ENCODE data around the gene NPLOC4.

- TF ChIP-seq REST (tag by site-specific recombination; IDR thresholded peaks at IDR 0.05) (no peak), CTCF (tag by site-specific recombination; IDR thresholded peaks at IDR 0.05) (no peak), ZFP3 (tag by site-specific recombination; IDR thresholded peaks at IDR 0.05; ENCODE audit: low read depth) (no peak), ZNF623 (tag by site-specific recombination; IDR thresholded peaks at IDR 0.05) (no peak), MEIS1 (CRISPR knock-in tag; IDR thresholded peaks at IDR 0.05; ENCODE audit: borderline replicate concordance) (no peak), ZNF311 (tag by site-specific recombination; IDR thresholded peaks at IDR 0.05; ENCODE audit: borderline replicate concordance) (no peak), HOXA7 (CRISPR knock-in tag; IDR thresholded peaks at IDR 0.05; ENCODE audit: borderline replicate concordance) (no peak), TCF7L2 (IDR thresholded peaks at IDR 0.05; ENCODE audit: borderline replicate concordance, low read depth, low read length) (no peak), YY1 (tag by site-specific recombination; IDR thresholded peaks at IDR 0.05) (no peak), ZNF423 (tag by site-specific recombination; IDR thresholded peaks at IDR 0.05) (no peak), OVOL3 (tag by site-specific recombination; IDR thresholded peaks at IDR 0.05) (no peak), ZBTB26 (tag by site-specific recombination; optimal IDR thresholded peaks at IDR 0.05) (no peak)
Measured at GRCh38 chr17:81641825-81642489, 5.0 kb upstream of the NPLOC4 start.

Measured in HEK293 (cell line).